MV-4-11 (cell line): ENCODE results near the gene RAD9A.
A peak's percentile ranks its signal among the peaks of the same experiment; 100 is the strongest.
"Not testable (repeated sequence)": the region's sequence is repeated elsewhere in the genome, so short reads cannot be mapped to it uniquely, and the experiment has no call there.

ENCODE experiments used
- DNase-seq: peaks from one replicate; lab custom pipeline; 2025; lab: John Stamatoyannopoulos, UW

RAD9A gene

DNA sequence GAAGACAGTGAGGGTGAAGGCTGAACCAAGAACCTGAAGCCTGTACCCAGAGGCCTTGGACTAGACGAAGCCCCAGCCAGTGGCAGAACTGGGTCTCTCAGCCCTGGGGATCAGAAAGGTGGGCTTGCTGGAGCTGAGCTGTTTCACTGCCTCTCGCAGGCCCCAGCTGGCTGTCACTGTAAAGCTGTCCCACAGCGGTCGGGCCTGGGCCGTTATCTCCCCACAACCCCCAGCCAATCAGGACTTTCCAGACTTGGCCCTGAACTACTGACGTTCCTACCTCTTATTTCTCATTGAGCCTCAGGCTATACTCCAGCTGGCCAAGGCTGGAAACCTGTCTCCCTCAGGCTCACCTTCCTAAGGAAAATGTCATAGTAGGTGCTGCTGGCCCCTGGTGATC, 5.8 kb downstream of the RAD9A start:
- DNase-seq: no peak

DNA sequence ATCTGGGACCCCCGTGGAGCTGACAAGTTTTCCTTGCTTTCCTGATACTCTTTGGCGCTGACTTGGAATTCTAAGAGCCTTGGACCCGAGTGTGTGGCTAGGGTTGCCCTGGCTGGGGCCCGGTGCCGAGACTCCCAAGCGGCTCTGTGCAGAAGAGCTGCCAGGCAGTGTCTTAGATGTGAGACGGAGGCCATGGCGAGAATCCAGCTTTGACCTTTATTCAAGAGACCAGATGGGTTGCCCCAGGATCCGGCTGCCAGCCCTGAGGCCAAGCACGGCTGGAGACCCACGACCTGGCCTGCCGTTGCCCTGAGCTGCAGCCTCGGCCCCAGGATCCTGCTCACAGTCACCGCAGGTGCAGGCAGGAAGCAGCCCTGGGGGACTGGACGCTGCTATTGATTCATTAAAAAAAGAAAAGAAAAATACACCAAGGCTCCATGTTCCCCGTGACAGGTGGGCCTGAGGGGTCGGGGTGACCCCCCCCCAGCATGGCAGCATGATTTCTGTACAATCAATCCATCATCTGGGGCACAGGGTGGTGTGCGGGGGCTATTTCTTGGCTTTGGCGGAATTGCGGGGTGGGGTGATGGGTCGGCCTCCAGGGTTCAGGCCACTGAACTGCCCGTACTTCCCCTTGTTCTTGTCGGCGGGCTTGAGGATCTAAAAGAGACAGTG, 6.3 kb downstream of the RAD9A start:
- DNase-seq: no peak

- no peak for DNase-seq
Measured at GRCh38 chr11:67398661-67399563, 7.1 kb downstream of the RAD9A start.

DNA sequence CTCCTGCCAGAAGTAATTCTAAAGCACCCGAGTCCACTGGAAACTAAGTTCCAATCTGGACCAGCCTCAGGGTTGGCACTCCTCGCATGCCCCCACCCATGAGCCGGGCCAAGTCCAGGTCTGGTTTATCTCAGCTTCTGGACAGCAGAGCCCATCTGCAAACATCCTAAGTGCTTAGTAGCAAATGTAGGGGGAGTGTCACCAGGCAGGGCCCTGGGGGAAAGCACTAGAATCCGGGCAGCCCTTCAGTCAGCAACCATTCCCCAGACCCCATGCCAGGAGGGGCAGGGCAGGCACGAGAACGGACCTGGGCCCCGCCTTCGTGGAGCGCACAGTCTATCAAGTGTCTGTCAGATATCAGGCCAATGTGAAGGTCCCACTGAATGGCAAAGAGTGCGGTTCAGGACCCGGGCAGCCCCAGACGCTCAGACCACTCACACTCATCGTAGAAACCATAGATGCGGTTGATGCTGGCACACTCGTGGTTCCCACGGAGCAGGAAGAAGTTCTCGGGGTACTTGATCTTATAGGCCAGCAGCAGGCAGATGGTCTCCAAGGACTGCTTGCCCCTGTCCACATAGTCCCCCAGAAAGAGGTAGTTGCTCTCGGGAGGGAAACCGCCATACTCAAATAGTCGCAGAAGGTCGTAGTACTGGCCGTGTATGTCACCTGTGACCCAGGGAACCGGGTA, 8.6 kb downstream of the RAD9A start:
- no peak for DNase-seq

GRCh38 chr11:67400942-67401494, 9.2 kb downstream of the RAD9A start:
- no peak for DNase-seq

- peak; percentile 82 for DNase-seq
Measured at GRCh38 chr11:67401495-67402191, 9.9 kb downstream of the RAD9A start, which contains the start of gene PPP1CA. TSS of gene PPP1CA (minus strand) at chr11:67401858. CDS start at chr11:67401782, 76 bp downstream.

- peak; percentile 21 for DNase-seq
Measured at GRCh38 chr11:67402192-67402839, 10.5 kb downstream of the RAD9A start.

- DNase-seq: not testable (repeated sequence)
Measured at GRCh38 chr11:67403085-67403484, 11.3 kb downstream of the RAD9A start.

GRCh38 chr11:67404515-67405195, 12.9 kb downstream of the RAD9A start:
- DNase-seq: no peak

GRCh38 chr11:67405196-67405567, 13.4 kb downstream of the RAD9A start:
- no peak for DNase-seq

DNA sequence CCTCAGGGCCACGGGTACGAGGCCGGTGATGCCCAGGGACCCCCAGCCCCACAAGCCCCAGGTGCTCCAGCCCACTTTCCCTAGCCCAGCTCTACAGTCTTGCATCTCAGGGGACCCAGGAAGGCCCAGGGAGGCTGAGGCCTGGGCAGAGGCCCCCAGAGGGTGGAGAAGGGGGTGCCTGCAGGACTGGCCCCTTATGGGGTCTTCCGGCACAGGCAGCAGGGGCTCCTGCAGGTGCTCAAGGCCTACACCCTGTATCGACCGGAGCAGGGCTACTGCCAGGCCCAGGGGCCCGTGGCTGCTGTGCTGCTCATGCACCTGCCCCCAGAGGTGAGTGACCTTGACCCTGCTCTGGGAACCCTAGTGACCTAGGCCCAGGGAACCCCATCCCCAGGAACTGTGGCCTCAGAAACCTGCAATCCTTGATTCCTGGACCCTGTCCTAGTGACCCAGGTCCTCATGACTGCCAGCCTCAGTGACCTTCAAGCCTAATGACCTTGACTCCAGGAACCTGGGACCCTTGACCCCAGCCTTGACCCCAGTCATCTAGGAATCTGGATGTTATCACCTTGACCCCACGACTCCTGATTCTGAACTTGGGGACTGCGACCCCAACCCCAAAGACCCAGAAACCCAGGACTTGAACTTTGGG, 14.0 kb downstream of the RAD9A start:
- DNase-seq: no peak

GRCh38 chr11:67406420-67406968, 14.7 kb downstream of the RAD9A start:
- no peak for DNase-seq

DNA sequence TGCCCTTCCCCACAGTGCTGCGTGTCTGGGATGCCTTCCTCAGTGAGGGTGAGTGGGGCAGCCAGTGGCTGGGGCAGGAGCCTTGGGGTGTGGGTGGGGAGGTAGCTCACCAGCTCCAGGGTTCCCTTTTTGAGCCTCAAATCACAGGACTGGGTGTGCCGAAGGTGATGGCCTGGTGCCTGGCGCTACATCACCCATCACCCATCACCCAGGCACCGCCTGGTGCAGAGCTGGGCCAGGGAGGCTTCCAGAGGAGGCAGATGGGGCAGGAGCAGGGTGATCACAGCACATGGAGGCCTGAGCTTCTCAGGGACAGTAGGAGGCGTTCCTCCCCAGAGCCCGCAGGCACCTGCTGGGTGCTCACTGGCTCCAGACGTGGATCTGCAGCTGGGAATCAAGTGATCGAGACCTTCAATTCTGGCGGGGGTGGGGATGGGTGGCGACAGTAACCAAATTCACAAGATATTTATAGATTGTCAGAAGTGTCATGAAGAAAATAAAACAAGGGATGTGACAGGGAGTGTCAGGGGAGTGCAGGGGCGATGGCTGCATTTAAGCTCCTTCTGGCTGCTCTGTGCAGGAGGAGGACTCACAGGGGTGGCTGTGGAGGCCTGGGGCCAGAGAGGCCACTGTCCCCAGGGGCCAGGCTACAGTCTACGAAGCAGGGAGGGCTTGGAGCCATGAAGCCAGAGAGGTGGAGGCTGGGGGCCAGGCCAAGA, 15.3 kb downstream of the RAD9A start:
- no peak for DNase-seq

DNA sequence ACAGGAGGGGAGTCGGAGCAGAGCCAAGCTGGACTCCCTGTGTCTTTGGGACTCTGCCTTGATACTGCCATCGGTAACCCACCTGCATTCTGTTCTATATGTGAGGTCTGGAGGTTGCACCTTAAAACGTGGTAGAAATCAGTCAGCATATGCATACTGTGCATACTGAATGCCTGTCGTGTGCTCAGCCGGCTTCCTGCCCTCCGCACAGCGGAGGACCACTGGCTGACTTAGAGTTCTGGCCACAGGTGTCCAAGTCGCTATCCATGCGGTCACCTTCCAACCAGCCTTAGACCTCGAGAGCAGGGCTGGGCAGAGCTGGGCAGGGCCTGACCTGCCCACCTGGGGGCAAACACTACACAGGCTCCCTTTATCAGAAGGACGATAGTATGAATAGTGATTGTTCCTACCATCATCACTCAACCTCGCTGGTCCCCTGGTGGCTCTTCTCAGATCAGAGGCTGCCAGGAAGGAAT, 15.9 kb downstream of the RAD9A start:
- DNase-seq: no peak

- DNase-seq: no peak
Measured at GRCh38 chr11:67408437-67409200, 16.8 kb downstream of the RAD9A start.

DNA sequence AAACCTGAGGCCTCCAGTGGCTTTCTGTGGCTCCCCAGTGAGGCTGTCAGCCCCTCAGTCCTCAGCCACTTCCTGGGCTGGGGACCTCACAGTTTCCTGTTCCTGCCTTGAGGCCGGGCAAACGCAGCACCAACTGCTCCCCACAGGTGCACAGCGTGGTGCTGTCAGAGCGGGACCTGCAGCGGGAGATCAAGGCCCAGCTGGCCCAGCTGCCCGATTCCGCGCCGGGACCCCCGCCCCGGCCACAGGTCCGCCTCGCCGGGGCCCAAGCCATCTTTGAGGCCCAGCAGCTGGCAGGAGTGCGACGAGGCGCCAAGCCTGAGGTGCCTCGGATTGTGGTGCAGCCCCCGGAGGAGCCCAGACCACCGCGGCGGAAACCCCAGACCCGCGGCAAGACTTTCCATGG, 17.5 kb downstream of the RAD9A start:
- peak; percentile 63 for DNase-seq

- no peak for DNase-seq
Measured at GRCh38 chr11:67409781-67410368, 18.1 kb downstream of the RAD9A start.

- DNase-seq: no peak
Measured at GRCh38 chr11:67410369-67410831, 18.6 kb downstream of the RAD9A start.
